ENCODE results near the gene PKP4. TPM values are rescaled to one million over a fixed set of nuclear protein-coding genes. Genes with fewer than 3 reads are reported as not detected.

The PKP4 gene
- total and polyA plus RNA-seq, 2 of the 8 experiments (the other 6 are each of a cell fraction or from before 2014, with no cell fraction given) = 48.2 to 88.0 TPM

DNA sequence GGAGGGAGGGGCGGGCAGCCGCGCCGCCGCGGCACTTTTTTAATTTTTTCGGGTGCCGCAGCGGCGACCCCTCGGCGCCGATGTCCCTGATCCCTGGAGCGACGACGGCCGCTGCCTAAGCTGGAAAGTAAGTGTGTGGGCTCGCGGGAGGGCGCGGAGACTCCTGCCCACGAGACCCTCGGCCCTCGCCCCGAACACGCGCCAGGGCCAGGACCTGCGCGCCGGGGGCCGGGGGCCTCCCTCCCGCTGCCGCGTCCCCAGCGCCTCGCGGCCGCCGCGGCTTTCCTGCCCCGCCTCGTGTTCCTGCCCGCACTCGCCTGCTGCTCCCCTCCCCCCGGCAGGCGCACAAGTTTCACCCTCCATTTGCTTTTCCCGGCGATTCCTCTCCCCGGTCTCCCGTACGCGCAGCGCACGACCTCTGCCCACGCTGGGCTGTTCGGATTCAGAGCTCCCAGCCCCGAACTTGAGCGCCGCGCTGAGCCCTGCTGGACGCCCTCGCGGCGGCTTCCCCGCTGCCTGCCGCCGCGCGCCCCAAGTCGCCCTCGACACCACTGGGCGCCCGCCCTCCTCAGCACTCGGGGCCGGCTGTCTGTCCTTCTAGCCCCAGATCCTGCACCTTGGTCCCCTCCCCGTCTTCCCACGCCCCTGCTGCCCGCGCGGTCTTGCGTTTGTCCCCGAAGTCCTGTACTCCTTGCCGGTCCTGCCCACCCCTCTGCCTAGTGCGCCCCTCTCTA, 507 bp downstream of the PKP4 start:
- Histone ChIP-seq H3K14ac (ENCODE audit: insufficient read length) (no peak overlapping the region), H3K27me3 (replicated peaks in 1 of 4; ENCODE audit: control insufficient read depth in 3 of 4, extremely low read depth in 1 of 4, insufficient read depth in 3 of 4, low read length in 3 of 4) (no peaks in the 10 kb centered on the region), H3K4ac (replicated peaks; ENCODE audit: insufficient read length, low read depth, low read length) (no peak overlapping the region), H3K18ac (ENCODE audit: extremely low read depth, low read length) (peak overlapping the region; percentile 95), H3K4me3 (ENCODE audit: extremely low read depth in 1 of 4, insufficient read depth in 2 of 4, low read depth in 3 of 4, low read length in 4 of 4) (peak overlapping the region; percentile 77 to 90 (median 80)), H3K4me1 (replicated peaks in 1 of 4; ENCODE audit: control insufficient read depth in 3 of 4, insufficient read depth in 4 of 4, low read length in 3 of 4) (peaks cover 2 to 6% (median 4%) of the 10 kb centered on the region in 4 experiments; a peak in 5 of 7 replicates), H2BK15ac (ENCODE audit: low read length) (no peak overlapping the region), H2AK5ac (ENCODE audit: low read depth, low read length) (no peak overlapping the region; the same call in 1 of the 2 replicates), H3K79me2 (ENCODE audit: control insufficient read depth in 1 of 2, insufficient read depth in 2 of 2, low read length in 2 of 2) (peaks cover 13 to 41% of the 10 kb centered on the region in 2 experiments), H2BK5ac (ENCODE audit: low read depth, low read length) (peak overlapping the region; percentile 86), H4K91ac (replicated peaks; ENCODE audit: insufficient read length, low read length) (peak overlapping the region; percentile 92), H3K27ac (ENCODE audit: low read depth, low read length) (peak overlapping the region; percentile 81), H3K56ac (replicated peaks; ENCODE audit: insufficient read length, low read depth, low read length) (peak overlapping the region; percentile 74), H3K9me3 (ENCODE audit: insufficient read depth in 2 of 2, low read depth in 1 of 2, low read length in 1 of 2) (no peaks in the 10 kb centered on the region), H2BK20ac (ENCODE audit: low read length) (no peak overlapping the region), H3K36me3 (ENCODE audit: control insufficient read depth in 2 of 4, insufficient read depth in 4 of 4, low read length in 3 of 4) (no peaks in the 10 kb centered on the region), H3K23ac (ENCODE audit: insufficient read length) (no peak overlapping the region), H3K79me1 (ENCODE audit: low read depth, low read length) (peaks cover 4% of the 10 kb centered on the region; the same call in 1 of the 2 replicates), H4K20me1 (replicated peaks in 1 of 2; ENCODE audit: control insufficient read depth in 1 of 2, insufficient read depth in 2 of 2, low read length in 2 of 2) (peaks cover 4 to 6% of the 10 kb centered on the region in 2 experiments), H2BK12ac (ENCODE audit: low read depth, low read length) (peak overlapping the region; percentile 31; the same call in 1 of the 2 replicates), H3K9ac (replicated peaks in 1 of 4; ENCODE audit: extremely low read depth in 1 of 4, low read depth in 3 of 4, low read length in 3 of 4) (peak overlapping the region; percentile 58 to 91 (median 88)), H3K4me2 (ENCODE audit: insufficient read depth in 1 of 2, low read depth in 2 of 2, low read length in 2 of 2) (peak overlapping the region; percentile 84 to 94), H3K23me2 (ENCODE audit: low read depth, low read length) (peaks cover 12% of the 10 kb centered on the region; the same call in 1 of the 2 replicates), H2AFZ (ENCODE audit: low read length) (no peak overlapping the region), H4K8ac (ENCODE audit: extremely low read depth, insufficient read depth, low read length) (peak overlapping the region; percentile 81), H4K5ac (ENCODE audit: insufficient read length, low read depth, low read length) (peak overlapping the region; percentile 19), H2BK120ac (replicated peaks; ENCODE audit: low read depth, low read length) (no peak overlapping the region)
- ChIA-PET POLR2A (ENCODE audit: partially characterized antibody) (interaction anchor here (0.5 to 3.1 kb wide), 13 partner anchors 8 to 171 kb away, joined by 3 to 16 read pairs (median 3); no protein-coding TSS in a partner anchor), CTCF (ENCODE audit: partially characterized antibody) (interaction anchor here (0.9 to 3.4 kb wide), 9 partner anchors 10 to 581 kb away, joined by 3 to 13 read pairs (median 5); partner anchors contain the start of gene ACVR1)
- peak in 1 of 2 experiments; percentile 86 for DNase-seq (ENCODE audit: low read depth in 1 of 2, low spot score in 2 of 2)
- no peak for FAIRE-seq
- 0% methylated on average over 31 of the region's 84 CpGs; no CpG with 5 or more reads in 1 of the 2 experiments for WGBS, 2 experiments (ENCODE audit: extremely low coverage in 1 of 2, insufficient coverage in 1 of 2, insufficient read length in 1 of 2, insufficient replicate concordance in 2 of 2, low coverage in 1 of 2, low lambda C conversion rate in 2 of 2, missing lambda C conversion rate in 1 of 2)
- TF ChIP-seq RFX5 (IDR thresholded peaks at IDR 0.05; ENCODE audit: borderline replicate concordance, low read depth, low read length) = no peak
- TF ChIP-seq CBX8 (IDR thresholded peaks at IDR 0.05; ENCODE audit: borderline replicate concordance, low read depth, low read length) = no peak
- TF ChIP-seq SAP30 (IDR thresholded peaks at IDR 0.05; ENCODE audit: insufficient read depth, insufficient replicate concordance, low read length) = no peak
- TF ChIP-seq, protein P1, sequence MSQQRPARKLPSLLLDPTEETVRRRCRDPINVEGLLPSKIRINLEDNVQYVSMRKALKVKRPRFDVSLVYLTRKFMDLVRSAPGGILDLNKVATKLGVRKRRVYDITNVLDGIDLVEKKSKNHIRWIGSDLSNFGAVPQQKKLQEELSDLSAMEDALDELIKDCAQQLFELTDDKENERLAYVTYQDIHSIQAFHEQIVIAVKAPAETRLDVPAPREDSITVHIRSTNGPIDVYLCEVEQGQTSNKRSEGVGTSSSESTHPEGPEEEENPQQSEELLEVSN (IDR thresholded peaks at IDR 0.05) = peak; percentile 60; the same call in 1 of the 2 replicates
- TF ChIP-seq MAFK (IDR thresholded peaks at IDR 0.05; ENCODE audit: low read depth, low read length) = no peak
- no peak for TF ChIP-seq GTF2F1 (IDR thresholded peaks at IDR 0.05; ENCODE audit: borderline replicate concordance, low read depth, low read length)
- peak; percentile 16; the same call in 1 of the 2 replicates for TF ChIP-seq CHD1 (IDR thresholded peaks at IDR 0.05; ENCODE audit: low read depth, low read length)
- no peak for TF ChIP-seq TCF12 (IDR thresholded peaks at IDR 0.05; ENCODE audit: low read depth, low read length)
- TF ChIP-seq TAF1 (IDR thresholded peaks at IDR 0.05; ENCODE audit: low read depth, low read length) = no peak; the same call in 1 of the 2 replicates
- TF ChIP-seq SP2 (IDR thresholded peaks at IDR 0.05; ENCODE audit: low read length) = no peak
- TF ChIP-seq SRF (IDR thresholded peaks at IDR 0.05; ENCODE audit: low read depth, low read length) = no peak
